GM12878 (cell line): Measurements from ENCODE around the gene AK8. TPM values are rescaled to one million over a fixed set of nuclear protein-coding genes. Genes with fewer than 3 reads are reported as not detected.

Experiments
- ATAC-seq: fragments of 200-7000 bp; cut with Tn5 transposase; 3 replicates; pipeline ENCODE4 v1.9.1; 2020; ENCODE audit warnings: mild to moderate bottlenecking, moderate library complexity
- BruUV-seq: library from RNA; stranded (reverse); fragments of 400-500 nt; replicated peaks from 2 replicates; lab custom pipeline; 2021; lab: Mats Ljungman, UMichigan
- CTCF ChIA-PET: fragments of 300-600 bp; sonication (Branson Sonifier 250); formaldehyde crosslinking; extraction: SDS; loops from one replicate; lab custom pipeline; 2021; ENCODE audit warnings: inconsistent platforms; lab: Yijun Ruan, JAX
- POLR2A ChIA-PET: fragments of 350-600 bp; formaldehyde crosslinking; extraction: SDS; loops from one replicate; lab custom pipeline; 2021; ENCODE audit warnings: inconsistent platforms; lab: Charles Lee
- RAD21 ChIA-PET: fragments of 300-600 bp; sonication (Branson Sonifier 250); formaldehyde crosslinking; loops from one replicate; lab custom pipeline; 2023; ENCODE audit warnings: antibody characterized with exemption; ENCODE audit not compliant: unreplicated experiment; lab: Charles Lee
- SMC1A ChIA-PET: fragments of 300-600 bp; sonication (Branson Sonifier 250); formaldehyde crosslinking; loops from one replicate; lab custom pipeline; 2023; ENCODE audit not compliant: unreplicated experiment, uncharacterized antibody; lab: Charles Lee
- DNase-seq: peaks from one replicate; pipeline ENCODE4 v3.0.0-alpha.2; 2011; ENCODE audit warnings: low read depth, low spot score
- FAIRE-seq: peaks from 3 replicates; lab custom pipeline; 2011; peaks lifted over from hg19 to GRCh38; lab: Jason Lieb, UNC
- H2AFZ ChIP-seq: 2 replicates; pipeline ENCODE4 v1.6.0; 2011; ENCODE audit warnings: low read depth, low read length, control low read depth; ENCODE audit not compliant: control insufficient read depth
- H3K27ac ChIP-seq: 2 replicates; pipeline ENCODE4 v1.5.1; 2011; ENCODE audit warnings: control low read depth; ENCODE audit not compliant: control insufficient read depth, insufficient read depth
- H3K27me3 ChIP-seq, 2 experiments: replicated peaks in 1 of 2; 2 replicates each; pipeline versions ENCODE4 v1.6.0 to v1.6.1; 2011; ENCODE audit warnings: low read length in 1 of 2; ENCODE audit not compliant: control insufficient read depth in 2 of 2, insufficient read depth in 2 of 2
- H3K36me3 ChIP-seq, 2 experiments: 2 replicates each; pipeline ENCODE4 v1.5.1; 2011; ENCODE audit warnings: low read length in 1 of 2; ENCODE audit not compliant: control insufficient read depth in 2 of 2, insufficient read depth in 2 of 2
- H3K4me1 ChIP-seq: 2 replicates; pipeline ENCODE4 v1.6.1; 2011; ENCODE audit warnings: mild to moderate bottlenecking, low read length, moderate library complexity, mixed read lengths; ENCODE audit not compliant: control insufficient read depth, insufficient read depth
- H3K4me2 ChIP-seq: 2 replicates; pipeline ENCODE4 v1.6.0; 2011; ENCODE audit warnings: control low read depth; ENCODE audit not compliant: control insufficient read depth, insufficient read depth
- H3K4me3 ChIP-seq: fragments of 200-600 bp; sonication (generic); 2 replicates; pipeline ENCODE4 v1.5.1; 2016
- H3K79me2 ChIP-seq: 2 replicates; pipeline ENCODE4 v1.6.0; 2011; ENCODE audit warnings: low read length; ENCODE audit not compliant: control insufficient read depth, insufficient read depth
- H3K9ac ChIP-seq: 2 replicates; pipeline ENCODE4 v1.8.0; 2011; ENCODE audit warnings: low read length, control low read depth, mixed read lengths; ENCODE audit not compliant: control insufficient read depth, insufficient read depth
- H3K9me3 ChIP-seq: replicated peaks from 3 replicates; pipeline ENCODE4 v1.5.1; 2011; ENCODE audit warnings: mild to moderate bottlenecking, low read length; ENCODE audit not compliant: control insufficient read depth, insufficient read depth
- H4K20me1 ChIP-seq: 2 replicates; pipeline ENCODE4 v1.6.0; 2011; ENCODE audit not compliant: control insufficient read depth, insufficient read depth
- ASH2L ChIP-seq: fragments of 300-600, 200-600 bp; sonication (generic); IDR thresholded peaks from 2 replicates; pipeline ENCODE4 v1.6.1; 2017; ENCODE audit warnings: low read depth, mild to moderate bottlenecking, borderline replicate concordance
- ATF2 ChIP-seq: IDR thresholded peaks from 2 replicates; pipeline ENCODE4 v1.6.1; 2012; ENCODE audit warnings: low read length, inconsistent platforms
- ATF3 ChIP-seq: IDR thresholded peaks from 2 replicates; pipeline ENCODE4 v1.6.1; 2011; ENCODE audit warnings: low read depth, mild to moderate bottlenecking, low read length, moderate library complexity, borderline replicate concordance; ENCODE audit errors: extremely low read depth
- ATF7 ChIP-seq: fragments of 450-650 bp; IDR thresholded peaks from 2 replicates; pipeline ENCODE4 v1.6.1; 2016; ENCODE audit warnings: low read depth, mild to moderate bottlenecking
- CEBPB ChIP-seq, 2 experiments: fragments of 150-350 bp in 1 of 2; IDR thresholded peaks; 2 replicates each; pipeline ENCODE4 v1.6.1; 2012 to 2014; ENCODE audit warnings: low read depth in 2 of 2, low read length in 2 of 2, borderline replicate concordance in 1 of 2, inconsistent platforms in 1 of 2
- CREM ChIP-seq: IDR thresholded peaks from 2 replicates; pipeline ENCODE4 v1.6.1; 2014; ENCODE audit warnings: antibody characterized with exemption, low read depth
- IKZF1 ChIP-seq: fragments of 450-650 bp; conservative IDR thresholded peaks from 2 replicates; pipeline ENCODE4 v1.6.1; 2017; ENCODE audit warnings: antibody characterized with exemption, mild to moderate bottlenecking
- IRF5 ChIP-seq: fragments of 450-650 bp; IDR thresholded peaks from 2 replicates; pipeline ENCODE4 v1.6.1; 2017; ENCODE audit warnings: borderline replicate concordance
- MTA2 ChIP-seq: fragments of 450-650 bp; IDR thresholded peaks from 2 replicates; pipeline ENCODE4 v1.6.1; 2016; ENCODE audit warnings: low read depth, mild to moderate bottlenecking, moderate library complexity
- MYC ChIP-seq: IDR thresholded peaks from 2 replicates; pipeline ENCODE4 v1.6.1; 2011; ENCODE audit warnings: mild to moderate bottlenecking, low read length, moderate library complexity, inconsistent platforms; ENCODE audit not compliant: insufficient read depth, insufficient replicate concordance, insufficient read length, severe bottlenecking
- PAX8 ChIP-seq: fragments of 450-650 bp; IDR thresholded peaks from 2 replicates; pipeline ENCODE4 v1.6.1; 2017; ENCODE audit warnings: mild to moderate bottlenecking, moderate library complexity
- RB1 ChIP-seq: fragments of 450-650 bp; formaldehyde crosslinking; IDR thresholded peaks from 2 replicates; pipeline ENCODE4 v1.6.1; 2017; ENCODE audit warnings: mild to moderate bottlenecking, borderline replicate concordance
- SIN3A ChIP-seq: IDR thresholded peaks from 2 replicates; pipeline ENCODE4 v1.6.1; 2012; ENCODE audit warnings: low read depth, low read length, improper control_type of control experiment
- USF1 ChIP-seq: IDR thresholded peaks from 2 replicates; pipeline ENCODE4 v1.6.1; 2011; ENCODE audit warnings: borderline replicate concordance, low read depth, mild to moderate bottlenecking, moderate library complexity, mixed read lengths, low read length; ENCODE audit not compliant: insufficient read depth; ENCODE audit errors: extremely low read length
- ZBTB40 ChIP-seq: fragments of 450-650 bp; IDR thresholded peaks from 2 replicates; pipeline ENCODE4 v1.6.1; 2016; ENCODE audit warnings: mild to moderate bottlenecking, moderate library complexity, borderline replicate concordance
- ZNF622 ChIP-seq: fragments of 450-650 bp; IDR thresholded peaks from 2 replicates; pipeline ENCODE4 v1.6.1; 2017; ENCODE audit warnings: mild to moderate bottlenecking, inconsistent platforms
- WGBS: methylation state at CpG from one replicate; pipeline ENCODE4 v1.1.6; 2016; ENCODE audit warnings: low lambda C conversion rate; ENCODE audit not compliant: insufficient replicate concordance, insufficient coverage; ENCODE audit errors: missing lambda C conversion rate; 5-methylcytosine and 5-hydroxymethylcytosine counted together
- in situ Hi-C: fragments of 300-500 bp; cut with MboI; formaldehyde crosslinking; loops from 9 replicates; pipeline ENCODE4 v1.14.3; 2018; ENCODE audit warnings: mixed read lengths
- intact Hi-C: fragments of 100-400 bp; cut with micrococcal nuclease; formaldehyde crosslinking; loops from one replicate; pipeline ENCODE4 v1.14.2; 2022; ENCODE audit not compliant: unreplicated experiment
- polyA plus RNA-seq, 11 experiments: library from polyadenylated mRNA; depleted of rRNA in 4 of 11; unstranded in 6 of 11; stranded (reverse) in 5 of 11; fragments of >200 nt; fragmentation: Nextera tagmentation in 4 of 11; fragmentation: Illumina TruSeq in 1 of 11; extraction: Ambion mirVana in 4 of 11; extraction: Trizol in 1 of 11; gene quantifications; 1 replicate in 1 of 11; 2 replicates in 10 of 11; pipeline versions ENCODE4 v1.2.1 to v1.2.3, GENCODE V29; 2011 to 2016; ENCODE audit warnings: inconsistent platforms in 2 of 11, missing spikeins in 2 of 11, low read depth in 1 of 11
- total RNA-seq, 4 experiments: library from RNA; depleted of rRNA in 3 of 4; stranded (reverse); fragments of >200 nt in 3 of 4; fragmentation: Illumina TruSeq in 1 of 4; extraction: Trizol in 1 of 4; gene quantifications; 2 replicates each; pipeline versions ENCODE4 v1.2.1 to v1.2.3, GENCODE V29; 2013 to 2021

The AK8 gene
- total and polyA plus RNA-seq, 10 of the 15 experiments (the other 5 are each of a cell fraction or from before 2014, with no cell fraction given), result 0.03 to 0.12 (median 0.06) TPM; not detected in 5

GRCh38 chr9:132853482-132853881 lies 24.6 kb downstream of the AK8 start:
- TF ChIP-seq CREM, result no peak
- no peak for TF ChIP-seq USF1
- no peak for TF ChIP-seq IRF5
- TF ChIP-seq PAX8, result no peak
- no peak for TF ChIP-seq MYC
- no peak for TF ChIP-seq RB1
- no peak for TF ChIP-seq CEBPB (IDR thresholded peaks at IDR 0.05; ENCODE audit: borderline replicate concordance in 1 of 2, low read depth in 2 of 2, low read length in 2 of 2)
- TF ChIP-seq ZNF622, result no peak
- TF ChIP-seq MTA2, result no peak
- no peak for TF ChIP-seq ASH2L
- TF ChIP-seq ATF7, result no peak
- no peak for TF ChIP-seq ATF3
- no peak for TF ChIP-seq ZBTB40
- TF ChIP-seq IKZF1, result no peak
- TF ChIP-seq SIN3A, result no peak
- no peak for TF ChIP-seq ATF2
- no peaks in the 10 kb centered on the region for H3K4me1 ChIP-seq
- intact Hi-C loops, result no loop called here
- ChIA-PET POLR2A (no interaction called here), SMC1A (no interaction called here), CTCF (no interaction called here), RAD21 (no interaction called here)
- H3K27me3 ChIP-seq, result no peaks in the 10 kb centered on the region; a peak in 1 of 4 replicates
- H4K20me1 ChIP-seq, result no peaks in the 10 kb centered on the region
- no peak for ATAC-seq
- WGBS, result 79% methylated on average over 3 of the region's 4 CpGs
- no peaks in the 10 kb centered on the region for H3K79me2 ChIP-seq
- H3K4me3 ChIP-seq, result no peak overlapping the region
- FAIRE-seq, result no peak
- no peak overlapping the region for H3K27ac ChIP-seq
- no peaks in the 10 kb centered on the region for H3K9me3 ChIP-seq
- no peak overlapping the region for H3K4me2 ChIP-seq
- no peak overlapping the region for H2AFZ ChIP-seq
- H3K36me3 ChIP-seq, result no peaks in the 10 kb centered on the region
- no TSS peak for BruUV-seq
- in situ Hi-C loops, result no loop called here
- H3K9ac ChIP-seq, result no peak overlapping the region
- no peak for DNase-seq
